HepG2 (cell line): Measurements from ENCODE around the gene ARRDC1. TPM values are rescaled to one million over a fixed set of nuclear protein-coding genes. Genes with fewer than 3 reads are reported as not detected.

Source experiments
- GFI1 ChIP-seq: sonication (generic); formaldehyde crosslinking; IDR thresholded peaks from 2 replicates; pipeline ENCODE4 v1.5.0; 2020; ENCODE audit warnings: missing genetic modification reagents, mild to moderate bottlenecking, borderline replicate concordance
- HDAC1 ChIP-seq: sonication (generic); formaldehyde crosslinking; IDR thresholded peaks from 2 replicates; pipeline ENCODE4 v1.5.1; 2020; ENCODE audit warnings: mild to moderate bottlenecking, missing genetic modification reagents
- IKZF1 ChIP-seq: fragments of 450-650 bp; IDR thresholded peaks from 2 replicates; pipeline ENCODE4 v1.7.1; 2016
- MATR3 ChIP-seq: sonication (generic); formaldehyde crosslinking; IDR thresholded peaks from 2 replicates; pipeline ENCODE4 v1.4.0; 2020; ENCODE audit warnings: missing genetic modification reagents
- NFIB ChIP-seq: sonication (generic); formaldehyde crosslinking; IDR thresholded peaks from 2 replicates; pipeline ENCODE4 v1.9.0; 2021; ENCODE audit warnings: missing genetic modification reagents, mild to moderate bottlenecking, borderline replicate concordance
- NFIC ChIP-seq: IDR thresholded peaks from 2 replicates; pipeline ENCODE4 v1.6.1; 2012; ENCODE audit warnings: mild to moderate bottlenecking, low read length, inconsistent platforms
- SRF ChIP-seq: IDR thresholded peaks from 2 replicates; pipeline ENCODE4 v1.6.1; 2011; ENCODE audit warnings: mild to moderate bottlenecking, low read depth, low read length, moderate library complexity
- SRSF9 ChIP-seq: fragments of 200-400 bp; formaldehyde crosslinking; IDR thresholded peaks from 2 replicates; pipeline ENCODE4 v1.6.1; 2018; ENCODE audit warnings: borderline replicate concordance, mild to moderate bottlenecking, low read depth, low read length; ENCODE audit not compliant: insufficient read depth, poor library complexity, severe bottlenecking
- STAG1 ChIP-seq: sonication (generic); formaldehyde crosslinking; IDR thresholded peaks from 2 replicates; pipeline ENCODE4 v1.4.0; 2020; ENCODE audit warnings: missing genetic modification reagents
- TAF15 ChIP-seq: fragments of 200-400 bp; formaldehyde crosslinking; IDR thresholded peaks from one replicate; pipeline ENCODE4 v1.6.1; 2018; ENCODE audit warnings: mild to moderate bottlenecking, low read depth, low read length; ENCODE audit not compliant: poor library complexity, severe bottlenecking
- TCF12 ChIP-seq, 2 experiments: fragments of 450-650 bp in 1 of 2; sonication (generic) in 1 of 2; formaldehyde crosslinking in 1 of 2; IDR thresholded peaks; 2 replicates each; pipeline versions ENCODE4 v1.6.1 to v1.8.0; 2017 to 2022; ENCODE audit warnings: antibody characterized with exemption in 1 of 2, mild to moderate bottlenecking in 1 of 2, missing genetic modification reagents in 1 of 2, moderate library complexity in 1 of 2
- TCF7L2 ChIP-seq: IDR thresholded peaks from 2 replicates; pipeline ENCODE4 v1.6.1; 2011; ENCODE audit warnings: mild to moderate bottlenecking, low read depth, low read length, moderate library complexity
- TP53 ChIP-seq: sonication (generic); formaldehyde crosslinking; conservative IDR thresholded peaks from 2 replicates; pipeline ENCODE4 v1.4.0; 2020; ENCODE audit warnings: missing genetic modification reagents
- YEATS2 ChIP-seq: sonication (generic); formaldehyde crosslinking; IDR thresholded peaks from 2 replicates; pipeline ENCODE4 v1.4.0; 2020; ENCODE audit warnings: missing genetic modification reagents, borderline replicate concordance
- ZIK1 ChIP-seq: sonication (generic); formaldehyde crosslinking; IDR thresholded peaks from 2 replicates; pipeline ENCODE4 v1.5.0; 2020; ENCODE audit warnings: mild to moderate bottlenecking, low read depth, missing genetic modification reagents, borderline replicate concordance
- ZNF251 ChIP-seq: sonication (generic); formaldehyde crosslinking; IDR thresholded peaks from 2 replicates; pipeline ENCODE4 v1.9.0; 2021; ENCODE audit warnings: mild to moderate bottlenecking, missing genetic modification reagents
- ZNF331 ChIP-seq: sonication (generic); formaldehyde crosslinking; IDR thresholded peaks from 2 replicates; pipeline ENCODE4 v1.4.0; 2020; ENCODE audit warnings: missing genetic modification reagents
- ZNF574 ChIP-seq: sonication (generic); formaldehyde crosslinking; IDR thresholded peaks from 2 replicates; pipeline ENCODE4 v1.4.0; 2020; ENCODE audit warnings: missing genetic modification reagents
- ZNF678 ChIP-seq: sonication (generic); formaldehyde crosslinking; IDR thresholded peaks from 2 replicates; pipeline ENCODE4 v1.4.0; 2020; ENCODE audit warnings: mild to moderate bottlenecking, missing genetic modification reagents
- ZNF770 ChIP-seq: sonication (generic); formaldehyde crosslinking; IDR thresholded peaks from 2 replicates; pipeline ENCODE4 v1.5.0; 2020; ENCODE audit warnings: mild to moderate bottlenecking, missing genetic modification reagents
- ZSCAN29 ChIP-seq: sonication (generic); formaldehyde crosslinking; conservative IDR thresholded peaks from 2 replicates; pipeline ENCODE4 v1.4.0; 2020; ENCODE audit warnings: mild to moderate bottlenecking, missing genetic modification reagents
- polyA plus RNA-seq, 8 experiments: library from polyadenylated mRNA; depleted of rRNA in 3 of 8; stranded (reverse) in 7 of 8; unstranded in 1 of 8; fragments of >200 nt; fragmentation: Illumina TruSeq in 4 of 8; extraction: Trizol in 4 of 8; gene quantifications; 2 replicates each; pipeline versions ENCODE4 v1.2.1 to v1.2.3, GENCODE V29; 2011 to 2016; ENCODE audit warnings: low read depth in 4 of 8, missing spikeins in 1 of 8, mixed read lengths in 1 of 8; ENCODE audit not compliant: insufficient read depth in 1 of 8
- total RNA-seq, 5 experiments: library from RNA; depleted of rRNA; stranded (reverse); fragments of >200 nt; fragmentation: Illumina TruSeq; extraction: Trizol; gene quantifications; 2 replicates each; pipeline ENCODE4 v1.2.3, GENCODE V29; 2016; ENCODE audit warnings: low read depth in 1 of 5
- TF ChIP-seq, protein P1 (sequence below): sonication (generic); formaldehyde crosslinking; IDR thresholded peaks from 2 replicates; pipeline ENCODE4 v1.4.0; 2020; ENCODE audit warnings: low read depth, mild to moderate bottlenecking, missing genetic modification reagents
- TF ChIP-seq, protein P2 (sequence below): sonication (generic); formaldehyde crosslinking; IDR thresholded peaks from 2 replicates; pipeline ENCODE4 v1.5.1; 2020; ENCODE audit warnings: missing genetic modification reagents, mild to moderate bottlenecking, borderline replicate concordance

The ARRDC1 gene
- total and polyA plus RNA-seq, 2 of the 13 experiments (the other 11 are each of a cell fraction or from before 2014, with no cell fraction given) = 21.7 to 44.4 TPM

DNA sequence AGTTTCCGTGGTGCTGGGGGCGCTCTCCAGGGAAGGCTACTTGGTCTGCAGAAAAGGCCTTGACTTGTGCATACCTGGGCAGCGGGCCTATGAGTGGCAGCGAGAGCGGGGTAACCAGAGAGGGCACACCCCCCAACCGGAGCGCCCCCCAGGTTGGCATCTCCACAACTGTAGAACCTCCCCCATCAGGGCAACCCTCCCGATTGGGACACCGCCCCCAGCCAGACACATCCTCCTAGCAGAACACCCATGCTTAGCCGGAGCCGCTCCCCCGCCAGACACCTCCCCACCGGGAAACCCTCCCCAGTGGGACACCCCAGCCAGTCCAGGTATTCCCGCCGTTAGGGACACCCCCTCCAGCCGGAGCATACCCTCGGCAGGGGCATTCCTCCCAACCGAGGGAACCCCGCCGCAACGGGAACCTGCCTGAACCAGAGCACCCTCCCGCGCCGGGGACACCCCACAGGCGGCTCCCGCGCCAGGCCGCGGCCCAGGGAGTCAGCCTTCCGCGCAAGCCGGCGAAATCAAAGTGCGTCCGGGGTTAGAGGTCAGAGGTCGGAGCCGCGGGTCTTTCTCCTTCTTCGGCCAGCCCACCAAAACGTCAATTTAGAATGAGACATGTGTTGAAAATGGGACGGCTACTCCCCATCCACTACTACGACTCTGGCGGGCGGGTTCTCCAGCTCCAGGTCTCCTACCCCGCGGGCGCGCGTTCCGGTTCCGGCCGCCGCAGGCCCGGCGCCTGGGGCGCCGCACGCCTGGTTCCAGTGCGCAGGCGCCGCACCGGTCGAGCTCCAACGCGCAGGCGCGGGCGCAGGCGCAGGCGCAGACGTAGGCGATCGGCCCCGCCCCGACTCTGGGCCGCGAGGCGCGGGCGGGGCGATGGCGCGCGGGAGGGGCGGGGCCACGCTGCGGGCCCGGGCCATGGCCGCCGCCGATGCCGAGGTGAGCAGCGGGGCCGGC, 12.9 kb downstream of the ARRDC1 start, which contains the start of gene EHMT1 (continued):
- no peak for TF ChIP-seq TCF12 (IDR thresholded peaks at IDR 0.05)
- TF ChIP-seq TCF12 (CRISPR knock-in tag; IDR thresholded peaks at IDR 0.05) = no peak
- 0 out of 2 replicates have a peak, but pooled peaks have one; percentile 44 for TF ChIP-seq ZIK1 (CRISPR knock-in tag)
- no peak for TF ChIP-seq GFI1 (CRISPR knock-in tag)
- no peak for TF ChIP-seq SRF
- TF ChIP-seq, protein P1, sequence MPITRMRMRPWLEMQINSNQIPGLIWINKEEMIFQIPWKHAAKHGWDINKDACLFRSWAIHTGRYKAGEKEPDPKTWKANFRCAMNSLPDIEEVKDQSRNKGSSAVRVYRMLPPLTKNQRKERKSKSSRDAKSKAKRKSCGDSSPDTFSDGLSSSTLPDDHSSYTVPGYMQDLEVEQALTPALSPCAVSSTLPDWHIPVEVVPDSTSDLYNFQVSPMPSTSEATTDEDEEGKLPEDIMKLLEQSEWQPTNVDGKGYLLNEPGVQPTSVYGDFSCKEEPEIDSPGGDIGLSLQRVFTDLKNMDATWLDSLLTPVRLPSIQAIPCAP (CRISPR knock-in tag) = no peak
- no peak for TF ChIP-seq IKZF1
- no peak for TF ChIP-seq MATR3 (CRISPR knock-in tag)
- TF ChIP-seq YEATS2 = peak; percentile 61
- TF ChIP-seq NFIC = no peak
- TF ChIP-seq, protein P2, sequence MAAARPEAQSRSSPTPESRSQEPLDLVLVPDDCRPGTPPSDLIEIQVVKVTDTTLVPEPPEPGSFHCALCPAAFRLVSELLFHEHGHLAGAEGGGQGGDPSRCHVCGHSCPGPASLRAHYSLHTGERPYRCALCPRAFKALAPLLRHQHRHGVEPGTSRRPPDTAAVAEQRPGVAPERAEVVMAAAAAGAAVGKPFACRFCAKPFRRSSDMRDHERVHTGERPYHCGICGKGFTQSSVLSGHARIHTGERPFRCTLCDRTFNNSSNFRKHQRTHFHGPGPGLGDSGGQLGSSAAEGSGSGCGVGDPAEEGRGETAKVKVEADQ (CRISPR knock-in tag) = no peak
- TF ChIP-seq ZSCAN29 (CRISPR knock-in tag) = no peak
- TF ChIP-seq TAF15 = no peak
- TF ChIP-seq HDAC1 (CRISPR knock-in tag) = peak; percentile 66
- TF ChIP-seq STAG1 = no peak
- TF ChIP-seq ZNF770 (CRISPR knock-in tag) = peak; percentile 48; the same call in 1 of the 2 replicates
- peak; percentile 72 for TF ChIP-seq ZNF574 (CRISPR knock-in tag)
- TF ChIP-seq NFIB (CRISPR knock-in tag) = no peak
- TF ChIP-seq SRSF9 = no peak
- TF ChIP-seq ZNF251 (CRISPR knock-in tag) = no peak
- 0 out of 2 replicates have a peak, but pooled peaks have one; percentile 62 for TF ChIP-seq TP53 (CRISPR knock-in tag)
- no peak for TF ChIP-seq TCF7L2
- TF ChIP-seq ZNF331 (CRISPR knock-in tag) = no peak
- no peak for TF ChIP-seq ZNF678 (CRISPR knock-in tag)
